Measurements from ENCODE around the gene SUSD1. TPM values are rescaled to one million over a fixed set of nuclear protein-coding genes. Genes with fewer than 3 reads are reported as not detected.

Gene SUSD1
- total RNA-seq, 1 experiment from 2014 or later: 7.4 TPM

DNA sequence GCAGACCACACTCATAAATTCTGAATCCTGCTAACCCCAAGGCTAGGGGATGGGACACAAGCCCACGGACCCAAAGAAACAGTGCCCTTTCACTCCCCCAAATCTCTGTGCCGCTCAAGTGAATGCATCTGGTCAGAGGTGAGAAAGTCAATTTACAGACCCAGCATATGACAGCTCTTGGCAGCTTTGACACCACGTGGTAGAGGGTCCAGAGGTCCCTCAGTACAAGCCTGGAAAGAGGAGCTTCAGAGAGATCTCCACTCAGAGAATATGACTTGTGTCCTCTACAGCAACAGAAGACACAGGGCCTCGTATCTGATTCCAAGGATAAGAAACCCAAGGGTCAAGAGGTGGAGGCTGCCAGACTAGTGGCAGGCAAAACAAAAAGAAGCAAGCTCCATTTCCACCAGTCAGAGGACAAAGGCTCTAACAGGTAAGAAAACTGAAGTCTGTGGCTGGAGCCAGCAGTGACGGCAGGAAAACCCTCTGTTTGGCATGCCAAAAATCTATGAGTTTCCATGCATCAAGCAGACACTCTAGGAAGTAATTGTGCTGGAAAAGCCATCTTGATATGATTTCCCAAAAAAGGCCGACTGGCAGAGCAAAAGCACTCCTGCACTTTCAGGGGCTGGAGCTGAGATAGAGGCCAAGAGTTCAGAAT, 139.8 kb downstream of the SUSD1 start:
- Histone ChIP-seq H3K4me1 (ENCODE audit: insufficient read depth, low read length) (peaks cover 26% of the 10 kb centered on the region), H3F3A (ENCODE audit: low read length, unreplicated experiment) (peaks cover 2% of the 10 kb centered on the region), H2AFZ (ENCODE audit: low read length) (no peak overlapping the region), H3K27ac (ENCODE audit: low read length) (no peak overlapping the region), H3K9me2 (replicated peaks; ENCODE audit: low read length) (no peaks in the 10 kb centered on the region), H3K9me3 (ENCODE audit: low read length) (no peaks in the 10 kb centered on the region), H3K27me3 (ENCODE audit: low read length) (no peaks in the 10 kb centered on the region), H3K4me3 (ENCODE audit: low read length) (no peak overlapping the region), H4K20me1 (ENCODE audit: low read length) (no peaks in the 10 kb centered on the region), H3K4me2 (ENCODE audit: low read length) (no peak overlapping the region), H3K9ac (ENCODE audit: low read length) (no peak overlapping the region), H3K36me3 (ENCODE audit: low read depth, low read length) (no peaks in the 10 kb centered on the region), H3K79me2 (ENCODE audit: low read length) (no peaks in the 10 kb centered on the region)
- no peak for DNase-seq
- no peak for ATAC-seq
- ChIA-PET CTCF (no interaction called here), POLR2A (ENCODE audit: unreplicated experiment) (interaction anchor here (0.5 kb wide), 1 partner anchor 453 kb away, joined by 5 read pairs; no protein-coding TSS in a partner anchor)
- intact Hi-C loops (cut with micrococcal nuclease): no loop called here
- no TSS peak for BruUV-seq (replicated peaks)
- TF ChIP-seq, protein P1, sequence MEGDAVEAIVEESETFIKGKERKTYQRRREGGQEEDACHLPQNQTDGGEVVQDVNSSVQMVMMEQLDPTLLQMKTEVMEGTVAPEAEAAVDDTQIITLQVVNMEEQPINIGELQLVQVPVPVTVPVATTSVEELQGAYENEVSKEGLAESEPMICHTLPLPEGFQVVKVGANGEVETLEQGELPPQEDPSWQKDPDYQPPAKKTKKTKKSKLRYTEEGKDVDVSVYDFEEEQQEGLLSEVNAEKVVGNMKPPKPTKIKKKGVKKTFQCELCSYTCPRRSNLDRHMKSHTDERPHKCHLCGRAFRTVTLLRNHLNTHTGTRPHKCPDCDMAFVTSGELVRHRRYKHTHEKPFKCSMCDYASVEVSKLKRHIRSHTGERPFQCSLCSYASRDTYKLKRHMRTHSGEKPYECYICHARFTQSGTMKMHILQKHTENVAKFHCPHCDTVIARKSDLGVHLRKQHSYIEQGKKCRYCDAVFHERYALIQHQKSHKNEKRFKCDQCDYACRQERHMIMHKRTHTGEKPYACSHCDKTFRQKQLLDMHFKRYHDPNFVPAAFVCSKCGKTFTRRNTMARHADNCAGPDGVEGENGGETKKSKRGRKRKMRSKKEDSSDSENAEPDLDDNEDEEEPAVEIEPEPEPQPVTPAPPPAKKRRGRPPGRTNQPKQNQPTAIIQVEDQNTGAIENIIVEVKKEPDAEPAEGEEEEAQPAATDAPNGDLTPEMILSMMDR (conservative IDR thresholded peaks at IDR 0.05; ENCODE audit: low read depth, low read length): no peak
- TF ChIP-seq EZH2phosphoT487 (IDR thresholded peaks at IDR 0.05; ENCODE audit: borderline replicate concordance, low read length) (no peak), EZH2 (IDR thresholded peaks at IDR 0.05; ENCODE audit: low read length, unreplicated experiment) (no peak)

GRCh38 chr9:112034216-112034611, 140.9 kb downstream of the SUSD1 start:
- no peak for DNase-seq
- no peak overlapping the region for H3K27ac ChIP-seq (ENCODE audit: low read length)
- no peaks in the 10 kb centered on the region for H3K27me3 ChIP-seq (ENCODE audit: low read length)
- H3K4me3 ChIP-seq (ENCODE audit: low read length): no peak overlapping the region
- TF ChIP-seq EZH2 (IDR thresholded peaks at IDR 0.05; ENCODE audit: low read length, unreplicated experiment): no peak
- TF ChIP-seq, protein P1 (conservative IDR thresholded peaks at IDR 0.05; ENCODE audit: low read depth, low read length): no peak
- TF ChIP-seq EZH2phosphoT487 (IDR thresholded peaks at IDR 0.05; ENCODE audit: borderline replicate concordance, low read length): no peak
- no peaks in the 10 kb centered on the region for H3K9me2 ChIP-seq (replicated peaks; ENCODE audit: low read length)
- CTCF ChIA-PET: interaction anchor here (0.5 kb wide), 1 partner anchor 436 kb away, joined by 10 read pairs; no protein-coding TSS in a partner anchor
- no peak overlapping the region for H3K4me2 ChIP-seq (ENCODE audit: low read length)
- ATAC-seq: no peak
- no peaks in the 10 kb centered on the region for H3K79me2 ChIP-seq (ENCODE audit: low read length)
- POLR2A ChIA-PET (ENCODE audit: unreplicated experiment): no interaction called here
- H3K4me1 ChIP-seq (ENCODE audit: insufficient read depth, low read length): peaks cover 37% of the 10 kb centered on the region
- H4K20me1 ChIP-seq (ENCODE audit: low read length): no peaks in the 10 kb centered on the region
- no peak overlapping the region for H2AFZ ChIP-seq (ENCODE audit: low read length)
- no peaks in the 10 kb centered on the region for H3K9me3 ChIP-seq (ENCODE audit: low read length)
- no TSS peak for BruUV-seq (replicated peaks)
- H3F3A ChIP-seq (ENCODE audit: low read length, unreplicated experiment): peaks cover 3% of the 10 kb centered on the region
- H3K9ac ChIP-seq (ENCODE audit: low read length): no peak overlapping the region
- H3K36me3 ChIP-seq (ENCODE audit: low read depth, low read length): no peaks in the 10 kb centered on the region
- intact Hi-C loops (cut with micrococcal nuclease): no loop called here

All from PC-3 (cell line).